HG02588 (cell line): ENCODE results near the gene MAB21L3.

Experiments used
- ATAC-seq: cut with Tn5 transposase; IDR thresholded peaks from one replicate; pipeline ENCODE4 v1.9.1; 2021; ENCODE audit warnings: mild to moderate bottlenecking, moderate library complexity; ENCODE audit not compliant: unreplicated experiment

Gene MAB21L3

DNA sequence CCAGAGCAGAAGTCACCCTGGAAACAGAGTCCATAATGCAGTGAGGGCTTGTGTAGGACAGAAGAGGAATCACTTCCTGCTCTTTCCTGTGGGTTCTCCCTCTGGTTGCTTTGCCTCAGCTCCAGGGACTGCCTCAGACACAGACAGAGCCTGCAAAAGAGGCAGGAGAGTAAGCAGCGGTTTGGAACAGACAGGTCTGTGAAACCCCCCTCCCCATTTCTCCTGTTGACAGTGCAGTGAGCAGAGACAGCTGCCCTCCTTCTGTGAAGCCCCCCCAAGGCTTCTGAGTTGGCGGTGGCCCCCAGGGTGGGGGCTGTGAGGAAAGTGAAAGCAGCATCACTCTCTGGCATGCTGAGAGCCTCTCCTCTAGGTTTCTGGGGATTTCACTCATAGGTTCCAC, 53.0 kb downstream of the MAB21L3 start:
- no peak for ATAC-seq

DNA sequence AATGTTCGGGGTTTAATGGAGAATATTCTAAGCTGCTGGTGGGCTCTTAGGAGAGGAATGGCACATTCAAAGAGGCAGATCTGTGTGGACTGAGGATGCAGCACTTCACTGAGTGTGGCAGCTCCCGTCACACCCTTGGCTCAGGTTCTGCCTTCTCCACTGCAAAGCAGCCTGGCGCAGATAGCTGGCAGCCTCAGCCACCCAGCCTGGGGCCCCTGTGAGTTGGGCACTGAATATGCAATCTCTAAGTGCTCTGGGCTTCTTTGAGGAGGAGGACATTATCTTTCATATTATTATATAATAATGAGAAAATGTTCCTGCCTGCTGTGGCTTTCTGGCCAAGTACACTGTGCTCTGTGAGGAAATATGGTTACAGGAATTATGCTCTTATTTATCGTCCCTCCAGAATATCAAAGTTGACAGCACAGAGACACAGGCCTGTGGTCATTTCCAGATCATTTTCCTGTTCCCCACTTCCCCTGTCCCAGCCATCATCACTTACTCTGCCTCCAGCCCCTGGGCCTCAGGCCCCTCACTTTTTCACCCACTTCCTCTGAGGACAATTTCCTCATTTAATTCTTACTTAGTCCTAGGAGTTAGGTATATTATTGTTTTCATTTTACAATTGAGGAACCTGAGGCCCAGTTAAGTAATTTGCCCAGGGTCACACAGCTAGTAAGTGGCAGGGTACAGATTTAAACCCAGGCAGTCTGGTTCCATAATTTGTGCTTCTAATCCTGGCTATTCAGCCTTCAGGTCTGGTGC, 53.6 kb downstream of the MAB21L3 start:
- no peak for ATAC-seq

DNA sequence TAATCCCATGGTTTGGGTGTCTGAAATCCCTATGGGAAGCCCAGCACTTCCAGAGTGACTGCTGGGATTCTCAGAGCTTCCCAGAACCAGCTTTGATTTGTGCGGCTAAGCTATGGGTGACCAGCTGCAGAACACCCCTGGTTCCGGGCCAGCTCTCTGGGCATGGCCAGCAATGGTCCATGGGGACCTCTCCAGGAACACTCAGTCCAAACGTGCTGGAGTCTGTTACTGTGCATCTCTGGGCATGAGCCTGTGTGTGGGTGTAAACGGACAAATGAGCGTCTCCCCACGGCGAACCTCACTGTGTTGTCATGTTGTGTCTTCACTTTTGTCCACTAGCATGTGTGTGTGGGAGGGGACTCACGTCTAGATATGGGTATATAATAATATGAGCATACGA, 54.4 kb downstream of the MAB21L3 start:
- ATAC-seq = no peak

DNA sequence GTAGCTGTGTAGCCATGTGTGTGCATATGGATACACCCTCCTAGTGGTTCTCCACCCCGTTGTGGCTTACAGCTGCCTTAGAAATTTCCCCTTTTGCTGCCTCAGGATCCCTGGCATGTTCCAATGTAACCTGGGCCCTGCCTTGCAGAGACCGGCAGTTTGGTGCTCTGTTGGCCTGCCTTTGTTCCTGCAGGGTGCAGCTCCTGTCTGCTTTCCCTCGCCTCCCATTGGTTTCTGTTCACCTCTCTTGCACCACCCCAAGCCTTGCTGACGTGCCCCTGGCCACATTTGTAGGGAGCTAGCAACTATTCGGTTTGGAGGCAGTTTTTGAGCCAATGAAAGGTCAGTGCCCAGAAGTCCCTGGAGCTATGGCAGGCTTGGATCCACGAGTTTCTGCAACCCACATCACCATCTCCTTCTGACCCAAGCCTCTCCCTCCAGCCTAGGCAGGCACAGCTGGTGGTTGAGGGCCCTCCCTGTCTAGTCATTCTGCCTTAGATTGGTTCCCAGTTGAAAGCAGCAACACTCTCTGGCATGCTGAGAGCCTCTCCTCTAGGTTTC, 54.9 kb downstream of the MAB21L3 start:
- no peak for ATAC-seq

DNA sequence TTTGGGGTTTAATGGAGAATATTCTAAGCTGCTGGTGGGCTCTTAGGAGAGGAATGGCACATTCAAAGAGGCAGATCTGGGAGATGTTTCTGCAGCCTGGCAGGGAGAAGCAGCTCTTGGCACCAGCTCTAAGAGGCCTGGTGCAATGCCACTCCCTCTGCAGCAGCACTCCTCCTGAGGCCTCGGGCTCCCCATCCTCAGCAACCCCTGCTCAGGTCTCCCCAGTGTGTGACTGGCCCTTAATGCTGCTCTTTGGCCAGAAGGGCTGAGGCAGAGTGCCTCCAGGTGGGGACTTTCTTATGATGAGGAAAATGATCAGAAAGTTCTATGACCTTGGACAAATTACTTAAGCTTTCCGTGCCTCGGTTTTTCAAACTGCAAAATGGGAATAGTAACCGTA, 55.5 kb downstream of the MAB21L3 start:
- no peak for ATAC-seq

DNA sequence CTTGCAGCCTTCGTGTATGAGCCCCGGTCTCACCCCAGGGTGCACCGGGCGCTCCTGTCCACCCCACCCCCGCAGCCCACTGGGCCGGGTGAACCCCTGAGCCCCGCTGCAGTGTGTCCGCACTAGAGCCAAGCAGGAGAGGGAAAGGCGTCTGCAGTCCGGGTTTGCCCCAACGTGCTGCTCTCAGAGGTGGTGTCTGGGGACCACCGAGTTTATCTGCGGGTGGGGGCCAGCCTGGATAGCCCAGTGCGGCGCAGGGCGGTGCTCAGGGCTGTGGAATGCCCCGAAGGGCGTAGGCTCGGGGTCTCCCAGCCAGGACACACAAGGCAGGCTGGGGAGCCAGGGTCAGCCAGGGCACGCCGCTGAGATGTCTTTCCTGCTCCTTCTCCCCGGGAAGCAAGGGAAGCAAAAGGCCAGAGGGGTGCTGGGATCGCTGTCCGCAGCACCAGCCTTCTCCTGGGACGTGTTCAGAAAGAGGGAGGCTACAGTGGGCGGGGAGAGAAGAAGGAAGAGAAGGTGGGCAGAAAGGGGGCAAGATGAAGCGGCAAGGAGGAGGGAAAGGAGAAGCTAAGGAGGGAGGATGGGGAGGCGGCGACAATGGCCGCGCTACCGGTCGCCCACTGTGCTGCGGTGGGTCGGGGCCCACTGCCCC, 56.6 kb downstream of the MAB21L3 start:
- no peak for ATAC-seq

DNA sequence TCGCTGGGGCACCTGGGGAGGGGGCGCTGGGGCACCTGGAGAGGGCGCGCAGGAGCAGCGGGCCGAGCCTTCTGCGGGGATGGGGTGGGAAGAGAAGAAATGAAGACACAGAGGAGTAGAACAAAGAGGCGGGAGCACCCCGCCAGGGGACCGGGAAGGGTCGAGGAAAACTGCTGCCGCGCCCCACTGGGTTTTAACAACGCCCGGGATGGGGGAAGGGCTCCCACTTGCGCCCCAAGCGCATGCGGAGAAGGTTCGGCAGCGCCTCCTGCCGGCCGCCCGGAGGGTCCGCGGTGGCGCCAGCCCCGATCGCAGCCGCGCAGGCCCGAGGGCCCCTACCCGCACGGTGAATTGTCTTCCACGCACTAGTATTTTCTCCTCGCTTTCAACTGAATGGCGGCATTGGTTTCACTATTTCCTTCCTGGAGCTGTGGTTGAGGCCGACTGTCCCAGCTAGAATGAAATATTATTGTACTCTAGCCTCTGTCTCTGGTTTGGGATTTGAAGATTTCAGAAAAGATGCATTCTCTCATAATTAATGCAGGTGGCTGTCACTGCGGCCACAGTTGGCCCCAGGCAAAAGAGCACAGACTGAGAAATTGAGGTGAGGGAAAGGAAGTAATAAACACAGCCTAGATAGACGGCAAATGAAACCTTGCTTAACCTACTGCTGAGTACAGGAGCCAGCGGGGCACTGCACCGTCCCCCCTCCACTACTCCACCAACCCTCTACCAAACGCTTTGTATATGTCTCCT, 57.3 kb downstream of the MAB21L3 start:
- ATAC-seq = peak; percentile 92

DNA sequence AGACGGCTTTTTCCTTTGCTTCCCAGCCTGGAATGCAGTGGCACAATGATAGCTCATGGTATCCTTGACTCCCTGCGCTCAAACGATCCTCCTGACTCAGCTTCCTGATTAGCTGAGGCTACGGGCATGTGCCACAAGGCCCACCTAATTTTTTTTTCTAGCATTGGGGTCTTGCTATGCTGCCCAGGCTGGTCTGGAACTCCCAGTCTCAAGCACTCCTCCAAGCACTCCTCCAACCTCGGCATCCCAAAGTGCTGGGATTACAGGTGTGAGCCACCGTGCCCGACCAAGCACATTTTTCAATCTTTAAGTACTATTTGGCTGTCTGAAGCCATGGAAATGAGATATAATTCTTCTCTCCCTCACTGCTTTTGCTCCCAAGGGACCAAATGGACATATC, 58.7 kb downstream of the MAB21L3 start:
- no peak for ATAC-seq

DNA sequence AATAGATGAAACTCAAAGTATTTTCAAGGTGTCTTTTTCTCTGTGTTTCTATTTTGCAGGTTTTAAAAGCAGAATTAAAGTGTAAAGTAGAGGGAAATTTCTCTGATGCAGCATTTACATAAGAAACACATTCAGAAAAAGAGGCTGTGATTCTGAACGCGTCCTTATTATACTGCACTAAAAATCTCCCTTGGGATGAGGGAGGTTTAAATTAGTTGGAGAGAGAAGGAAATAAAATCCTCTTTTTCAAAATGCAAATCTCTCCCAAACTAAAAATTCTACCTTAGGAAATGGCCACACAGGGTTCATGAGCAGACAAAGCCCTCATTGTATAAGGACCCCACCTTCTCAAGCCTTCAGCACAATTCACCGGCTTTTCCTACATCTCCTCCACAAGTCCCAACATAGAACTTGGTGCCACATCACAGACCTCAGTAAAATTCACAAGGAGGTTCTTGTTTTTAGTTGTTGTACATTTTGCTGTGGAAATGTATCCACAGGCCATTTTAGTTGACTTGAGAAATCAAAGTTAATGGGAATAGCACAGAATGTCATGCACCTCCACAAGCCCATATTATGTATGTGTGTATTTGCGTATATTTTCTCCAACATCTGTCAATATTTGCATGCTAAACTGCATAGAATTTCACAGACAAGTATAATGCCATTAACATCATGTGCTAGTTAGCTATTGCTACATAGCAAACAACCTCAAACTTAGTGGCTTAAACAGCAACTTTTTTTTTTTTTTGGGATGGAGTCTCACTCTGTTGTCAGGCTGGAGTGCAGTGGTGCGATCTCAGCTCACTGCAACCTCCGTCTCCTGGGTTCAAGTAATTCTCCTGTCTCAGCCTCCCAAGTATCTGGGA, 59.8 kb downstream of the MAB21L3 start:
- ATAC-seq = no peak

DNA sequence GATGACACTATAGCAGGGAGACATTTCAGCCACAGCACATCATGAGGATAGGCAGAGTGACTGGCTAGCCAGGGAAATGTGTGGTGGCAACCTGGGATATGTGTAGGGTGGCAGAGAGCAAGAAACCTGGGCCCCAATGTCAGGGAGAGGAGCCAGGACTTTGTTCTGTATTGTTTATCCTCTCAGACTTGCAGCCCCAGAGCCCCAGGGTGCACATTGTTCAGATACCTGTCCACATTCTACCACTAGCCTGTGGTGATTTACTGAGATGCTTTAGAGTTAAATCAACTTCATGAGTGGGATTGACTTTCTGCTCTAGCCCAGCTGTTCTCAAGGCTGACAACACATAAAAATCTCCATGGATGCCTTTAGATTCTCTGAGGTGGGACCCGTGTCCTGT, 61.5 kb downstream of the MAB21L3 start:
- ATAC-seq = no peak

DNA sequence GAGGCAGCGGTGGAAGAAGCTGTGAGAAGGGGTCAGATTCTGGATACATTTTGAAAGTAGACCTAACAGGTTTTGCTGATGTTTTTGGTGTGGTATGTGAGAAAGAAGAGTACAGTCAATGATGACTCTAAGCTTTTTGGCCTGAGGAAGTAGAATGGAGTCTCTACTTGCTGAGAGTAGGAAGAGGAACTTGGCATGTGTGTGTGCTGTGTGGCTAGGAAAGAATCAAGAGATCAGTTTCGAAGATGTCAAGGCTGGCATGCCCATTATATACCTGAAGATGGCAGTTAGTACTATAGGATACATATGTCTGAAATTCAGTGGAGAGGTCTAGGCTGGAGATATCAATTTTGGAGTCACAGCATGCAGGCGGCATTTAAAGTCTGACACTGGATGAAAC, 64.4 kb downstream of the MAB21L3 start:
- no peak for ATAC-seq

DNA sequence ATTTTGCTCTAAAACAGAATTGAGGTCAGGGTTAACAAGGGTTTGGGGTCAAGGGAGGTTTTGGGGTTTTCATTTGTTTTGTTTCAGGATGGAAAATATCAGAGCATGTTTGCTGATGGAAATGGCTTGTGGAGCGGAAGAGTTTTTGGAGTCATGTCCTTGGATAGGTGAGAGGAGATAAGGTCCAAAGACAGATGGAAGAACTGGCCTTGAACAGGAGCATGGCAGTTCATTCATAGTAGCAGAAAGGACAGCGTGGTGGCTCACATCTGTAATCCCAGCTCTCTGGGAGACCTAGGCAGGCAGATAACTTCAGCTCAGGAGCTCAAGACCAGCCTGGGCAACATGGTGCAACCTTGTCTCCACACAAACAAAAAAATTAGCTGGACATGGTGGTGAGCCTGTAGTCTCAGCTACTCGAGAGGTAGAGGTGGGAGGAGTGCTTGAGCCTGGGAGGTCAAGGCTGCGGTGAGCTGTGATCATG, 65.1 kb downstream of the MAB21L3 start:
- ATAC-seq = no peak

DNA sequence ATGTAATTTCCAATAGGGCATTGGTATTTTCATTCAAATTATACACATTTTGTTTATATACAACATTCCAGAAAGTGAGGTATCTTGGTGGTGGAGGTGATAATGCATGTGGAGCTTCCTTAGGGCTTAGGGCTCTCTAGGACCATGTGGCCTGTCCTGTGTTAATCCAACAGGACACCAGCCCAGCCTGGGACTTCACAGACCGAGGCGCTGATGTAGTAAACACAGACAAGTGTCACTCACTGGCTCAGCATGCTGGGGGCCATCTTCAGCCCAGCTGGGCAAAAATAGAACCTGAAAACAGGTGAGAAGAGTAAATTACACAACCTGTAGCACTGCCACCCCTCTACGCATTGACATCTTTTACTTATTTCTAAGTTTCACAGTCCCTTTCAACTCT, 66.7 kb downstream of the MAB21L3 start:
- no peak for ATAC-seq

DNA sequence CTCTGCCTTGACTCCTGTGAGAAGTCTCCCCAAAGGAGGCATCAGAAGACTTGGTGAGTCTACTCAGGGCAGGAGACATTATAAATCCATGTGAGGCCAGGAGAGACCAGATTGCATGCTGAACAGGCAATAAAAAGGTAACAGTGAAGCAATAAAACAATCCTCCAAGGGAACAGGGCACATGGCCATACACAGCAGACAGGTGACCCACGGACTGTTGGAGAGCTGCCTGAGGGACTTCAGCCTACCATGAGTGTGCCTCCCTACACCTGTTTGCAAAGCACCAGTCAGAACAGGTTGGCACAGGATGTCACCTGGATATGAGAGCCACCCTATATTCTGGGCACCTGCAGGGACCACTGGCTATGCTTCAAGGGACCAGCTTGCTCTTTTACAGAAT, 67.6 kb downstream of the MAB21L3 start:
- ATAC-seq = no peak

DNA sequence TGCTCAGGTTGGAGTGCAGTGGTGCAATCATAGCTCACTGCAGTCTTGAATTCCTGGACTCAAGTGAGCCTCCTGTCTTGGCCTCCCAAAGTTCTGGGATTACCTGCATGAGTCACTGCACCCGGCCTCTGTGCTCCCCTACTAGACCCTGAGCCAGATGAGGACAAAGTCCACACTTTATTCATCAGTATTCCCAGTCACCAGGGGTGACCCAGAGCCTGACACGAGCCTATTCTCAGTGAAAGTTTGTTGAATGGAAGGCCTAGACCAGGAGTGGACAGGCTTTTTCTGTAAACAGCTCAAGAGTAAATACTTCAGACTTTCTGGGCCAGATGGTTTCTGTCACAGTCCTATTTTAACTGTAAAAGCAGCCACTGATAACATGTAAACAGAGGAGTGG, 68.2 kb downstream of the MAB21L3 start:
- no peak for ATAC-seq

DNA sequence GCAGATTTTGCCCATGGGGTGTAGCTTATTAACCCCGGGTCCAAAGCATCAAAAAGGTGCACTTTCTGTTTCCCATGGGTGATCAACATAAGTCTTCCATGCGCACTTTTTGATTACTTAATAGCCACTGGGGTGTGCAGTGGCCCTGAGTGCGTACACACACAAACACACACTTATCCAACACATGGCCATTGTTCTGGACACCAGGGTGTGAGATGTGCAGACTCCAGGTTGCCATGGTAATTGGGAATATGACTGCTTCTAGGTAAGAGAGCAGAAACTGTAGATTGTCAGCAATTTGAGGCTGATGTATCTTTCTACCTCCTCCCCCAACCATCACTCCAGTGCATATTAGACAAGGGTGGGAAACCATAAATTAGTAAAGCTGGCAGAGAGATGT, 68.8 kb downstream of the MAB21L3 start:
- ATAC-seq = no peak

DNA sequence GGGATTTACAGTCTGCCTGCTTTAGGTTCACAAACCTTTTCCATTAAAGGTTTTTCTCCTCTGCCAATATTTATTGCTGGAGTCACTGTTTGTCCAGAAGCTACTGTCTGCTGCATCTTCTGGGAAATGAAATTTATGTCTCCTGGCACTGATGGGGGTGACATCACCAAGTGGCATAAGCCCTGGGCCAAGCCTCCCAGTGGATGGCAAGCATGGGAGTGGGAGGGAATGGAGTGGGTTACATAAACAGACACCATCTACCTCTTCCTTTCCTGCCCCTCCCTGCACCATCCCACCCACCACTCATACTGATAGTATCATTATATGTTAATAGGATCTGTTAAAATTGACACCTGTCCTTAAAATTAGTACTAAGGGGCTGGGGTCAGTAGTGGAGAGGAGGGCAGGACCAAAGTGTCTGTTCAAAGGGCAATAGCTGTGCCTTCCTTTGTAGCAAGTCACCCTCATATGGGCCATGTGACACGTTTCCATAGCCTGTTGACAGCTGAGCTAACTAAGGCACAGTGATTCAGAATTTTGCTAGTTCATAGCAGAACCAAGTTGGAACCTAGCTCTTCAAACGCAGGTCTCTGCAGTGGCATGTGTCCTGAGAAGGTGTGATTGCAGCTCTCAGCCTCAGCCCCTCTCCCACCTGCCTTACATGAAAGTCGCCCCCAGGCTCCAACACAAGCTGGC, 71.0 kb downstream of the MAB21L3 start:
- ATAC-seq = no peak
